Left renal pelvis (tissue), 4 donors: ENCODE measurements around the gene STX4. TPM values are rescaled to one million over a fixed set of nuclear protein-coding genes. Genes with fewer than 3 reads are reported as not detected.
A peak's percentile ranks its signal among the peaks of the same experiment; 100 is the strongest.

Experiments
- DNase-seq, 4 donors: peaks; one replicate each; pipeline ENCODE4 v3.0.0-alpha.2; 2013; ENCODE audit warnings: low read depth in 4 of 4, low spot score in 3 of 4
- polyA plus RNA-seq, 4 donors: library from polyadenylated mRNA; unstranded; fragments of 120-200 nt; gene quantifications; one replicate each; pipeline ENCODE4 v1.2.1, GENCODE V29; 2013; ENCODE audit not compliant: insufficient read length in 4 of 4

Gene STX4
- 10 to 100 TPM; 29.1 to 48.6 (median 34.8) TPM for polyA plus RNA-seq

DNA sequence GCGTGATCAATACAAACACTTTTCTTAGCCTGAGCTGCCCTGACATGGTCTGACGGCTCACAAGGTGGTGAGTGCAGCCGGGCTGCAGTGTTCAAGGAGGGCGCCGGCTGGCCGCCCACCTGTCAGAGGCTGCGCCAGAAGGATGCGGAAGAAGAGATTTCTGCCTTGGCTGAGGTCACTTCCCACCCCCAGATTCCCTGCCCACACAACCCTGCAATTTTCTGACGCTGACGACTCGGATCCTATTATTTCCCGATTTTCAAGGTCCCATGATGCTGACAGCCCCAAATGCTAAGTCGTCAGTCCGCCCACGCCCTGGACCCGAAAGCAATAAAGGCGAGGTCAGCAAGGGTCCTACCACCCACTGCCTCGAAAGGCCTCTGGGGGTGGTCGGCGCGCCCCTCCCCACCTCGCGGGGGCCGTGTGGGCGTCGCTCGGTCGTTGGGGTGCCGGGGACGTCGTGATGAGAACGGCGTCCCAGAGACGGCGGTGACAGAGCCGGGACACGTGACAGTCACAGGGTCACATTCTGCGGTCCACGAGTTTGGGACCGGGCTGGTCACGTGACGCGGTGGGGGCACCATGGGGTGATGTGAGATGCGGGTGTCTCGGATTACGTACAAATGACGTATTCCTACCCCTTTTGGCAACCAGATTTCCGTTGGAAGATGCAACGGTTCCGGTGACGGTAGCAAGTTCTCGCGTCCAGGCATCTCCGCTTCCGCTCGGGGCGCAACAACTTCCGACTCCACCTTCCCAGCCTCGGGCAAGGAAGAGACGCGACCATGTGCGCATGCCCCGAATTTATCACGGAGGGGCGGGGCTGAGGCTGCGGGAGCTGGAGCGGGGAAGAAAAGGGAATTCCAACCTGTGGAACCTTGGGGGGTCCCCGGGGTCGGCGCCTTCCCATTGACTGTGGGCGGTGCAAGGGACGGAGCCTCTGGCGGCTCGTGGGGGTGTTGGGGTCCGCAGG lies at the start of gene STX4:
Gene STX4 (plus strand): TSS at position 823 of the 973 bp plus-strand sequence. CDS start 248 bp downstream, outside the sequence.
- DNase-seq = peak; percentile 88 to 95 (median 94)

GRCh38 chr16:30983898-30984610 lies 49.3 kb upstream of the STX4 start:
- no peak for DNase-seq

- DNase-seq = peak in 2 of 4 donors; percentile 45 to 62
These were observed 48.5 kb upstream of the STX4 start, which contains the start of gene HSD3B7 for GRCh38 chr16:30984669-30985400. Gene HSD3B7 (plus strand): TSS chr16:30985207. CDS start chr16:30985659, 452 bp downstream.

DNA sequence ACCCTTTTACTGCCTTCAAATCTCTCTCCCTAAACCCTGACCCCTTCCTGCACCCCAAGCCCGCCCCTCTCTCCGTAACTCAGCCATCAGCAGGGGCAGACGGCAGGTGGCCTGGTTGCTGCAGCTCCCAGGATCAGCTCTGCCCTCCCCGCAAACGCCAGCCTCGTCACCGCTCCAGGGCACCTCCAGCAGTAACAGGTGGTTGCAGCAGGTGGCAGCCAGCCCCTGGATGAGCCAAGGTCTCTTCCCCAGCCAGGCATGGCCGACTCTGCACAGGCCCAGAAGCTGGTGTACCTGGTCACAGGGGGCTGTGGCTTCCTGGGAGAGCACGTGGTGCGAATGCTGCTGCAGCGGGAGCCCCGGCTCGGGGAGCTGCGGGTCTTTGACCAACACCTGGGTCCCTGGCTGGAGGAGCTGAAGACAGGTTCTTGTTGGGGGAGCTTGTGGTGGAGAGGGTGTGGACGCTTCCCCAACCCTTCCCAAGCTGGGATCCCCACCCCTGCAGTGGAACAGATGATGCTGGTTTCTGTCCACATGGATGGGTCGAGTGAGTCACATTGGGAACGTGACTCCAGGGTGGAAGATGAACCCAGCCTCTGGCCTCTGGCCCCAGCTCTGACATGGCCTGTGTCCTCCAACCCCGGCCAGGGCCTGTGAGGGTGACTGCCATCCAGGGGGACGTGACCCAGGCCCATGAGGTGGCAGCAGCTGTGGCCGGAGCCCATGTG lies 47.8 kb upstream of the STX4 start:
- peak in 1 of 4 donors; percentile 34 for DNase-seq

GRCh38 chr16:30986129-30986991 lies 47.0 kb upstream of the STX4 start:
- DNase-seq = no peak

- no peak for DNase-seq
These were observed 45.7 kb upstream of the STX4 start for GRCh38 chr16:30987581-30988190.

GRCh38 chr16:30989469-30990047 lies 43.8 kb upstream of the STX4 start:
- no peak for DNase-seq

DNA sequence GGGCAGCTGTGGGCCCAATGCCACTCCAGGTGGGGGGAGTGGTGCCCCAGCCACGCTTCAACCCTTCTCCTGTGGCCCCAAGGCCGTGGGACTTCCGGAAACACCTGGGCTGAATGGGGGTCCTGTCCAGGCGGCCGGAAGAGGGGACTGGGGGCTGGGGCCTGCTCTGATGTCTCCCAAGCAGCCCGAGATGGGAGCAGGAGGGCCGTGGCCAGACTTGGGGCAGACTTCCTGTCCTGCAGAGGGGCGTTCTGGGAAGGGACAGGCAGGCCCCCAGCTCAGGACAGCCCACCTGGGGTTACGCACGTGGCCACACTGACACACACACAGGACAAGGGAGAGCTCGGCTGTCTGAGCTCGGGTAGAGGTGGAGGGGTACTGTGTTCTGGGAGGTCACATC lies 43.3 kb upstream of the STX4 start:
- DNase-seq = no peak

GRCh38 chr16:30991052-30991451 lies 42.3 kb upstream of the STX4 start:
- no peak for DNase-seq

- DNase-seq = no peak
These were observed 41.0 kb upstream of the STX4 start for GRCh38 chr16:30992276-30992780.

- no peak for DNase-seq
These were observed 40.2 kb upstream of the STX4 start for GRCh38 chr16:30992931-30993816.

DNA sequence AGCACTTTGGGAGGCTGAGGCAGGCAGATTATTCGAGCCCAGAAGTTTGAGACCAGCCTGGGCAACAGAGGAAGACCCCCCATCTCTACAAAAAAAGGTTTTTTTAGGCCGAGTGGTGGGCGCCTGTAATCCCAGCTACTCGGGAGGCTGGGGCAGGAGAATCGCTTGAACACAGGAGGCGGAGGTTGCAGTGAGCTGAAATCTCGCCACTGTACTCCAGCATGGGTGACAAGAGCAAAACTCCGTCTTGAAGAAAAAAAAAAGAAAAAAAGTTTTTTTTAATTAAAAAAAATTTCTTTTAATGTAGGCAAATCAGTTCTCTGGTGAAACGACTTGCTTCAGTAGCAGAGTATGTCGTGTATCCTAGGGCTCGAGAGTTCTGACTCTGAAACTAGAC lies 37.4 kb upstream of the STX4 start:
- DNase-seq = no peak

GRCh38 chr16:30996324-30996984 lies 36.9 kb upstream of the STX4 start:
- DNase-seq = no peak

GRCh38 chr16:30996985-30997724 lies 36.2 kb upstream of the STX4 start:
- DNase-seq = no peak

GRCh38 chr16:30997725-30998711 lies 35.3 kb upstream of the STX4 start:
- no peak for DNase-seq
